Fibroblast of lung (primary cell): Measurements from ENCODE around the gene CROCC2. TPM values are rescaled to one million over a fixed set of nuclear protein-coding genes. Genes with fewer than 3 reads are reported as not detected.

ENCODE experiments used
- DNase-seq, 2 donors: peaks; one replicate each; pipeline versions ENCODE4 v3.0.0 to v3.0.0-alpha.2; 2010; ENCODE audit warnings: low read depth in 2 of 2
- H2AFZ ChIP-seq: 2 replicates; pipeline ENCODE4 v1.5.1; 2012; ENCODE audit warnings: low read length, control low read depth, inconsistent platforms
- H3K27ac ChIP-seq: 2 replicates; pipeline ENCODE4 v1.5.1; 2011; ENCODE audit warnings: low read length, control low read depth; ENCODE audit not compliant: insufficient read depth
- H3K27me3 ChIP-seq: 2 replicates; pipeline ENCODE4 v1.5.1; 2011; ENCODE audit warnings: mild to moderate bottlenecking, low read length; ENCODE audit not compliant: control insufficient read depth, insufficient read depth
- H3K36me3 ChIP-seq: 2 replicates; pipeline ENCODE4 v1.5.1; 2011; ENCODE audit warnings: low read length; ENCODE audit not compliant: control insufficient read depth, insufficient read depth
- H3K4me1 ChIP-seq: 2 replicates; pipeline ENCODE4 v1.5.1; 2011; ENCODE audit warnings: low read length; ENCODE audit not compliant: control insufficient read depth, insufficient read depth; ENCODE audit errors: extremely low read depth
- H3K4me2 ChIP-seq: 2 replicates; pipeline ENCODE4 v1.5.1; 2011; ENCODE audit warnings: low read length, control low read depth; ENCODE audit not compliant: insufficient read depth; ENCODE audit errors: extremely low read depth
- H3K4me3 ChIP-seq, 4 experiments: fragments of 200-600 bp in 1 of 4; sonication (generic) in 1 of 4; replicated peaks in 1 of 4; 2 replicates each; pipeline ENCODE4 v1.5.1; 2011 to 2016; ENCODE audit warnings: low read length in 4 of 4, low read depth in 3 of 4, mild to moderate bottlenecking in 3 of 4, control low read depth in 2 of 4, inconsistent platforms in 1 of 4, mixed read lengths in 1 of 4; ENCODE audit not compliant: insufficient read depth in 1 of 4; ENCODE audit errors: control extremely low read depth in 1 of 4
- H3K79me2 ChIP-seq: 2 replicates; pipeline ENCODE4 v1.5.1; 2012; ENCODE audit warnings: mild to moderate bottlenecking, low read length, inconsistent platforms; ENCODE audit not compliant: control insufficient read depth, insufficient read depth
- H3K9ac ChIP-seq: 2 replicates; pipeline ENCODE4 v1.5.1; 2011; ENCODE audit warnings: mild to moderate bottlenecking, low read length, control low read depth; ENCODE audit not compliant: insufficient read depth
- H3K9me3 ChIP-seq: 2 replicates; pipeline ENCODE4 v1.5.1; 2012; ENCODE audit warnings: low read depth, low read length; ENCODE audit not compliant: control insufficient read depth, insufficient read depth
- H4K20me1 ChIP-seq: 2 replicates; pipeline ENCODE4 v1.5.1; 2011; ENCODE audit warnings: low read length; ENCODE audit not compliant: control insufficient read depth, insufficient read depth; ENCODE audit errors: extremely low read depth
- EZH2 ChIP-seq: IDR thresholded peaks from 2 replicates; pipeline ENCODE4 v1.5.1; 2012; ENCODE audit warnings: low read length, control low read depth, mild to moderate bottlenecking; ENCODE audit errors: missing control alignments
- polyA plus RNA-seq, 2 donors: library from polyadenylated mRNA; depleted of rRNA in 1 of 2; stranded (reverse) in 1 of 2; unstranded in 1 of 2; fragments of >200 nt; gene quantifications; 2 replicates each; pipeline ENCODE4 v1.2.1, GENCODE V29; 2011 to 2012; ENCODE audit warnings: missing spikeins in 1 of 2
- total RNA-seq: library from RNA; depleted of rRNA; stranded (reverse); fragments of >200 nt; gene quantifications from 2 replicates; pipeline ENCODE4 v1.2.1, GENCODE V29; 2014
- TF ChIP-seq, protein P1 (sequence below), 2 donors: IDR thresholded peaks in 1 of 2; conservative IDR thresholded peaks in 1 of 2; 1 replicate in 1 of 2; 2 replicates in 1 of 2; pipeline ENCODE4 v1.5.1; 2011 to 2012; ENCODE audit warnings: low read length in 2 of 2, control low read depth in 1 of 2, inconsistent platforms in 1 of 2, low read depth in 1 of 2, mild to moderate bottlenecking in 1 of 2

Gene CROCC2
- total and polyA plus RNA-seq, 2 donors (not counting 1 experiment from before 2014, with no cell fraction given): 0.12 to 0.33 TPM

DNA sequence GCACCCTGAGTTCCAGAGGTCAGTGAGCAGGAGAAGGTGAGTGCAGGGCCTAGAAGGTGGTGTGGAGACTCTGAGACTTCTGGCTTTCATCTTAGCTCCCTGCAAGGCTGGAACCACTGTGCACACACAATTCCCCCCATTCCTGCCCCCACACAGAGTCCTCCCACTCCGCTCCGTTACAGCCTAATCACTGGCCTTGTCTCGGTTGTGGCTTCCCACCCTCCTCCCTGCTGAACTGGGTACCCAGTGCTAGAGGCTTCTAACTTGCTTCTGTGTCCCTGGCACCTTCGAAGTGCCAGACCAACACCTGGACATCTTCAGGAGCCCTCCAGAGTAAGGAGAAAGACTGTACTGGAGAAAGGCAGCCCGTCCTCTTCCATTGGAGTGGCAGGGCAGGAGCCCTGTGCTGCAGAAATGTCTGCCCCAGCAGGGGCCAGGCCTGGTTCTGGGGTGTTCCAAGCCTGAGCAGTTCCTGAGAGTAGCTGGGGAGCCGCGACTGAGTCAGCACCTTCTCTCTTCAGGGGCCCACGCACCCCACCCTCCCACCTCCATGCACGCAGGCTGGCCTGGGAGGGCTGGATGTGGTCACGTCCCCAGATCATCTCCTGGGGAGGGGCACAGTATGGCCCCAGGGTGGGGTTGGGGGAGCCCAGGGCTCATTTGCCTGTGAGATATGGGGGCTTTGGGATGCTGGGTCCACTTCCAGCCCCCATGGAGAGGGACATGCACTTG is 23.4 kb downstream of the CROCC2 start:
- no peak overlapping the region for H3K9ac ChIP-seq
- no peak overlapping the region for H3K4me3 ChIP-seq
- DNase-seq: no peak
- no peaks in the 10 kb centered on the region for H3K27me3 ChIP-seq
- no peaks in the 10 kb centered on the region for H3K9me3 ChIP-seq
- no peaks in the 10 kb centered on the region for H4K20me1 ChIP-seq
- H2AFZ ChIP-seq: no peak overlapping the region
- no peaks in the 10 kb centered on the region for H3K79me2 ChIP-seq
- no peak overlapping the region for H3K27ac ChIP-seq
- no peak overlapping the region for H3K4me2 ChIP-seq
- H3K36me3 ChIP-seq: no peaks in the 10 kb centered on the region
- H3K4me1 ChIP-seq: no peaks in the 10 kb centered on the region
- no peak for TF ChIP-seq EZH2
- TF ChIP-seq, protein P1, sequence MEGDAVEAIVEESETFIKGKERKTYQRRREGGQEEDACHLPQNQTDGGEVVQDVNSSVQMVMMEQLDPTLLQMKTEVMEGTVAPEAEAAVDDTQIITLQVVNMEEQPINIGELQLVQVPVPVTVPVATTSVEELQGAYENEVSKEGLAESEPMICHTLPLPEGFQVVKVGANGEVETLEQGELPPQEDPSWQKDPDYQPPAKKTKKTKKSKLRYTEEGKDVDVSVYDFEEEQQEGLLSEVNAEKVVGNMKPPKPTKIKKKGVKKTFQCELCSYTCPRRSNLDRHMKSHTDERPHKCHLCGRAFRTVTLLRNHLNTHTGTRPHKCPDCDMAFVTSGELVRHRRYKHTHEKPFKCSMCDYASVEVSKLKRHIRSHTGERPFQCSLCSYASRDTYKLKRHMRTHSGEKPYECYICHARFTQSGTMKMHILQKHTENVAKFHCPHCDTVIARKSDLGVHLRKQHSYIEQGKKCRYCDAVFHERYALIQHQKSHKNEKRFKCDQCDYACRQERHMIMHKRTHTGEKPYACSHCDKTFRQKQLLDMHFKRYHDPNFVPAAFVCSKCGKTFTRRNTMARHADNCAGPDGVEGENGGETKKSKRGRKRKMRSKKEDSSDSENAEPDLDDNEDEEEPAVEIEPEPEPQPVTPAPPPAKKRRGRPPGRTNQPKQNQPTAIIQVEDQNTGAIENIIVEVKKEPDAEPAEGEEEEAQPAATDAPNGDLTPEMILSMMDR (conservative IDR thresholded peaks at IDR 0.05 in 1 of 2, IDR thresholded peaks at IDR 0.05 in 1 of 2; ENCODE audit: low read depth in 1 of 2, low read length in 2 of 2): no peak

DNA sequence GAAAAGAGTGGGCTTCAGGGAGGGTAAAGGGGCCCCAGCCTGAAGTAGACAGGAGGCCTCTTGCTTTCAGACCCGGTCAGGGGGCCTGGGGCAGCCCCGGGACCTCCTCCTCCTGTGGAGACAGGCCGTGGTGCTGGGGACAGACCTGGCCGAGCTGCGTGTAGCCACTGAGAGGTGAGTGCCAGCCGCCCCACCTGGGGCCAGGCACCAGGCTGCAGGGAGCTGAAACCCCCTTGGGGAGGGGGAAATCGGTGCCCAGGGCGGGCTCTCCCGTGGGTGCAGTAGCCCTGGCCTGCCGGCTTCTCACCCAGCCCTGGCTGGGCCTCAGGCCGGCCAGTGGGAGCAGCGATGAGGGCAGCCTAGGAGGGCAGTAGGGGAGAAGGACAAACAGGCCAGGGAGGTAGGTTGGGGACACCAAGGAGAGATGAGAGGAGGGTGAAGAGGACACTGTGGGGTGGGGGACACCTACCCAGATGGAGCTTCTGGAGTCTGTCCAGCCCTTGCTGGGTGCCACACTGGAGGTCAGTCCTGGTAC is 24.0 kb downstream of the CROCC2 start:
- no peaks in the 10 kb centered on the region for H3K27me3 ChIP-seq
- H3K79me2 ChIP-seq: no peaks in the 10 kb centered on the region
- no peak overlapping the region for H3K4me2 ChIP-seq
- H4K20me1 ChIP-seq: no peaks in the 10 kb centered on the region
- H3K36me3 ChIP-seq: no peaks in the 10 kb centered on the region
- DNase-seq: no peak
- no peaks in the 10 kb centered on the region for H3K4me1 ChIP-seq
- no peaks in the 10 kb centered on the region for H3K9me3 ChIP-seq
- H2AFZ ChIP-seq: no peak overlapping the region
- TF ChIP-seq EZH2: no peak
- TF ChIP-seq, protein P1 (conservative IDR thresholded peaks at IDR 0.05 in 1 of 2, IDR thresholded peaks at IDR 0.05 in 1 of 2; ENCODE audit: low read depth in 1 of 2, low read length in 2 of 2): no peak
- no peak overlapping the region for H3K27ac ChIP-seq
- H3K9ac ChIP-seq: no peak overlapping the region
- H3K4me3 ChIP-seq: no peak overlapping the region

DNA sequence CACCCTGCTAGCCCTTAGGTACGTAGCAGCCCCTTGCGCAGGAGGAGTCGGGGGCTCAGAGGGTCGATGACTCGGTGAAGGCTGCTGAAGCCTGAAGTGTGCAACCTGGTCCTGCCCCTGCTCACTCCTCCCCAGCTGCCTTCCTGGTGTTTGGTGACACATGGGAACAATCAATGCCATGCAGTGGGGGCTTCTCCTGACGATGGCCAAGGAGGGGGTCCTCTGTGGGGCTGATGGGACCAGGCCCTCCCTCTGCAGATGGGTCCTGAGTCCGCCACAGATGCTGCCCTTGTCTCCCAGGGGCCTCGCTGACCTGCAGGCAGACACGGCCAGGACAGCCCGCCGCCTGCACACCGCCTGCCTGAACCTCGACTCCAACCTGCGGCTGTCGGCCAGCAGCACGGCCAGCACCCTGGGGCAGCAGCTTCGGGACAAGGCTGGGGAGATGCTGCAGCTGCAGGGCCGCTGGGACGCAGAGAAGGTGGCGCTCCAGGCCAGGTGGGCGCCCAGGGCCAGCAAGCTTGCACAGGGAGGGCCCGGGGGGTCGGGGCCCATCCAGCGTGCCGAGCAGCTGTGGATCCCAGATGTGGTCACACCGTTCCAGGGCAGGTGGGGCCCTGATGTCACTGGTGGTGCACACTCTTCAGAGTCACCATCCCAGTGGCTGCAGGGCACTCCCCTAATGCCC is 24.6 kb downstream of the CROCC2 start:
- H3K9me3 ChIP-seq: no peaks in the 10 kb centered on the region
- H3K4me1 ChIP-seq: no peaks in the 10 kb centered on the region
- no peak overlapping the region for H3K4me3 ChIP-seq
- no peaks in the 10 kb centered on the region for H4K20me1 ChIP-seq
- TF ChIP-seq, protein P1 (conservative IDR thresholded peaks at IDR 0.05 in 1 of 2, IDR thresholded peaks at IDR 0.05 in 1 of 2; ENCODE audit: low read depth in 1 of 2, low read length in 2 of 2): no peak
- TF ChIP-seq EZH2: no peak
- no peak overlapping the region for H3K9ac ChIP-seq
- H3K79me2 ChIP-seq: no peaks in the 10 kb centered on the region
- DNase-seq: no peak
- no peaks in the 10 kb centered on the region for H3K27me3 ChIP-seq
- no peak overlapping the region for H3K27ac ChIP-seq
- H3K36me3 ChIP-seq: no peaks in the 10 kb centered on the region
- no peak overlapping the region for H2AFZ ChIP-seq
- no peak overlapping the region for H3K4me2 ChIP-seq
